A673 (cell line): ENCODE results near the gene TSPAN15.

Experiments used
- CTCF ChIP-seq: fragments of 300-800, 200-600 bp; sonication (generic); conservative IDR thresholded peaks from 2 replicates; pipeline ENCODE4 v1.5.1; 2017; ENCODE audit warnings: low read depth, mild to moderate bottlenecking, antibody characterized with exemption, low read length, moderate library complexity, mixed read lengths
- EZH2 ChIP-seq: fragments of 200-600 bp; sonication (generic); IDR thresholded peaks from 2 replicates; pipeline ENCODE4 v1.6.1; 2017; ENCODE audit warnings: borderline replicate concordance, low read depth, mild to moderate bottlenecking, mixed read lengths, antibody characterized with exemption, low read length; ENCODE audit not compliant: poor library complexity, severe bottlenecking

GRCh38 chr10:69434169-69434568, 17.1 kb upstream of the TSPAN15 start:
- TF ChIP-seq CTCF (no peak), EZH2 (no peak)
